Gastrocnemius medialis (tissue), 4 donors: Measurements from ENCODE around the gene WDR18.

Experiments used
- CTCF ChIP-seq, 5 experiments: fragments of 450-650 bp in 3 of 5; fragments of 200-600 bp in 2 of 5; sonication (generic) in 2 of 5; IDR thresholded peaks in 4 of 5; conservative IDR thresholded peaks in 1 of 5; 1 replicate in 4 of 5; 2 replicates in 1 of 5; pipeline ENCODE4 v1.5.1; 2016 to 2019; ENCODE audit warnings: antibody characterized with exemption in 5 of 5, mild to moderate bottlenecking in 3 of 5, moderate library complexity in 3 of 5
- POLR2A ChIP-seq, 2 donors: fragments of 450-650 bp; IDR thresholded peaks; one replicate each; pipeline ENCODE4 v1.6.1; 2017; ENCODE audit warnings: antibody characterized with exemption in 2 of 2, mild to moderate bottlenecking in 2 of 2, moderate library complexity in 2 of 2

GRCh38 chr19:1002600-1002999, 18.5 kb downstream of the WDR18 start:
- TF ChIP-seq CTCF (IDR thresholded peaks at IDR 0.05 in 4 of 5, conservative IDR thresholded peaks at IDR 0.05 in 1 of 5) (no peak), POLR2A (IDR thresholded peaks at IDR 0.05) (no peak)
